HG03565 (cell line): ENCODE measurements around the gene KCNK10.
"Not testable (repeated sequence)": the region's sequence is repeated elsewhere in the genome, so short reads cannot be mapped to it uniquely, and the experiment has no call there.

ENCODE experiments used
- ATAC-seq: cut with Tn5 transposase; IDR thresholded peaks from one replicate; pipeline ENCODE4 v1.9.1; 2021; ENCODE audit warnings: mild to moderate bottlenecking, moderate library complexity; ENCODE audit not compliant: unreplicated experiment

The KCNK10 gene

GRCh38 chr14:88271205-88271604 is 51.9 kb downstream of the KCNK10 start:
- no peak for ATAC-seq

- no peak for ATAC-seq
Observed at GRCh38 chr14:88270776-88271175, 52.3 kb downstream of the KCNK10 start.

DNA sequence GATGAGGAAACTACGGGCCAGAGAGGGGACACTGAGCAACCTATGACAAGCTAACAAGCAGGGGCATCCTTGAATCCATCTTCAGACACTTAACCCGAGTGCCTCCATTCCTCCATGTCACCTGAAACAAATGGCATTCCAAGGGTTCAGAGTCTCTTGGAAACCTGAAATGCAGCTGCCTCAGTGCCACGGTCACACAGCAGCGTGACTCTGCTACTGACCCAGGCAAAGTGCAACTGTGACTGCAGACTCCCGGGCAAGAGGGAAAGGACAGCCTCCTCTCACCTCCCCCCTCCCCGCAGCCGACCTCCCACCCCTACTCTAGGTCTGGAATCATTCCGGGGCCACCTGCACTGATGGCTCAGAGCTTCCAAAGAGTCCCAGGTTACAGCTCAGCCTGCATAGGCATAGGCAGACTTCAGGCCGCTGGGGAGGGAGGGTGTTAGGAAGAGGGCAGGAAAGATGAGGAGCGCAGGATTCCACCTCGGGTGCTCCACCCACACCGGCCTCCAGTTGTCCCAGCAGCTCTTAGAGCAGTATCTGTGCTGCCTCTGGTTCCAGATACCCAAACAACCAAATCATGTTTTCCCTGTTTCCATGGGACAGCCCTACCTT is 53.2 kb downstream of the KCNK10 start:
- no peak for ATAC-seq

- ATAC-seq = no peak
Observed at GRCh38 chr14:88266474-88266873, 56.6 kb downstream of the KCNK10 start.

DNA sequence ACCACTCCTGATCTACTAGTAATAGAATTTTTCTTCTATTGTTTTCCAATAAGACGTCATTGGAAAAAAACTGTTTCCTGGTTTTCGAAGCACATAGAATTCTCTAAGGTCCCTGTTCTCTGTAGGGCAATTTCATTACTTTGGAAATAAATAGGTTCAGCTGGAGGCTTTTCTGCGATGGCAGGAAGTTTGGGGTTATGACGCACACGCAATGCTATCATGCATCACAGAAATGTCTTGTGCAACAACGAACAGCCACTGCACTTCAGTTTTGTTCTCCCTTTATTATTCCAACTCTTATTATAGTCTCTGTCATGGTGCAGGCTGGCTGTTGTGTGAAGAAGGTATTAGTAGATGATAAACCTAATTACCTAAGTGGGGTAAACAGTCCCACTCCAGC is 59.0 kb downstream of the KCNK10 start:
- ATAC-seq = no peak

- not testable (repeated sequence) for ATAC-seq
Observed at GRCh38 chr14:88261302-88261701, 61.8 kb downstream of the KCNK10 start.

- no peak for ATAC-seq
Observed at GRCh38 chr14:88258021-88258420, 65.0 kb downstream of the KCNK10 start.

DNA sequence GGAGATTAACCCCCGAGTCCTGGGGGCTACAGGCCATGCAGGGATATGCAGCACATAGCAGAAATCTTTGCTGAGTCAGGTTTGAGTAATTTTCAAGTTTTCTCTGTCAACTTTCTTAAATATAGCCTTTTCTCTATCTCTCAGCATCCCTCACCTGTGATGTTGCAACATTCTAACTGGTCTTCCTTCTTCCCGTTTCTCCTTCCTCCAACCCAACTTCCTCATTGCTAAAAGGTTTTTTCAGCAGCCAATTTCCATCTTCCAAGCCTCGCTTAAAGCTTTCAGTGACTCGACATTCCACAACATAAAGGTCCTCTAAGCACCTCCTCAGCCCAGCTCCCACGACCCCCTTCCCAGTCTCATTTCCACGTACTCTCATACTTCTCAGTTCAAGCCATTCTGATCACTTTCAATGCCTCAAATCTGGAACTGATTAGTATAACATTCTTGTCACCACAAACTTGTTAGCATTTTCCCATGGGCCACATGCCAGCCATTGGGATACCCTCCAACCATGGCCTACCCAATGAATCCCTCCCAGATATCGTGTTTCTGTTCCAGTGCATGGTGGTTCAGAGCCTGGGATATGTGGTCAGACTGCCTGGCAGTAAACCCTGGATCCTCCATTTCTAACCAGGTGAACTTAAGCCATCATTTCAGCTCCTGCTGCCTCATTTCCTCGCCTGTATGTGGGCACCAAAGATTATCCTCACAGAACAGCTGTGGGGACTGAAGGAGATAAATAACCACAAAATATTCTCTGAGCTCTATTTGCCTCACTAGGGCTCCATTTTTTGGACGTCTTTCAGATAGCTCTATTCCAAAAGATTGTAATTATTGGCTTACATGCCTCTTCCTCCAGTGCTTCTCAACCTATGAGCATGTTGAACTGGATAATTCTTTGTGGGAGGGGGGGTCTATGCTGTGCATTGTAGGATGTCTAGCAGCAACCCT is 65.8 kb downstream of the KCNK10 start:
- no peak for ATAC-seq

- no peak for ATAC-seq
Observed at GRCh38 chr14:88255798-88256197, 67.3 kb downstream of the KCNK10 start.

DNA sequence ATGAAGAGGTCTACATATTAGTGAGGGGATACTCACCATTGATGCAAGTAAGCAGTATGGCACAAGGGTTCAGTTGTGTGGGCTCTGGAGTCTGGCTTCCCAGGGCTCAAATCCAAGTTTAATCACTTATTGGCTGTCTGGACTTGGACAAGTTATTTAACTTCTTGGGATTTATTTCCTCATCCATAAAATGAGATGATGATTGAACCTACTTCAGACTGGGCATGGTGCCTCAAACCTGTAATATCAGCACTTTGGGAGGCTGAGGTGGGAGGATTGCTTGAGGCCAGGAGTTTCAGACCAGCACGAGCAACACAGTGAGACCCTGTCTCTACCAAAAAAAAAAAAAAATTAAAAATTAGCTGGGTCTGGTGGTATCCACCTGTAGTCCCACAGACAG is 67.9 kb downstream of the KCNK10 start:
- ATAC-seq = no peak

- ATAC-seq = no peak
Observed at GRCh38 chr14:88252498-88252897, 70.6 kb downstream of the KCNK10 start.

- no peak for ATAC-seq
Observed at GRCh38 chr14:88251650-88252049, 71.4 kb downstream of the KCNK10 start.

- ATAC-seq = no peak
Observed at GRCh38 chr14:88249266-88249665, 73.8 kb downstream of the KCNK10 start.

DNA sequence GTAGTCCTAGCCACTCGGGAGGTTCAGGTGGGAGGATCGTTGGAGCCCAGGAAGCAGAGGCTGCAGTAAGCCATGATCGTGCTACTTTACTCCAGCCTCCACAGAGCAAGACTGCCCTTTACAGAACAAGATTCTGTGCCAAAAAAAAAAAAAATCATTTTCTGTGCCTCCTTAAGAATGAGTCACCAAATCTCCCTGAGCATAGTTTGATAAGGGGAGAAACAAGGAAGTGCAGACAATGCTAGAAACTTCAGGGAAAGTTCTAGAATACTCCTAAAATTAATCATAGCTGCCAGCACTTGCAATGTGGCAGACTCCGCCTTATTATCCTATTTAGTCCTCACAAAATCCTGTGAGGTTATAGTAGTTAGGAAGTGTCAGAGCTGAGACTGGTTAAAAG is 74.5 kb downstream of the KCNK10 start:
- no peak for ATAC-seq

DNA sequence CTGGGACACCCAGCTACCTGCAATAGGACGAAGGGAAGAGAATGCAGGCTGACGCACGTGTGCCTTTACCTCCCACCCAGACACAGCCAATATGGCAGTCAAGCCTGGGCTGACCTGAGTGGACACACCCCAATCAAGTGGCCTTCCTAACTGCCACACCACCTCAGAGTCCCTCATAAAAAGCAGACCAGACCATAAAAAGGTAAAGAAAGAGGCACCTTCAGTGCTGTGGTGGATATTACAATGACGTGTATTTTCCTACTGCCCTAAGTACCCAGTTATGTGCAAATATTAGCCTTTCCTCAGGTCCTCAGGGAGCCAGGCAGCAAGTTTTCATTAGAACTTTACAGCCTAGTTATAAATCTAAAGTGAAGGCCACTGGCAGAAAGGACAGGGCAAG is 75.8 kb downstream of the KCNK10 start:
- no peak for ATAC-seq

- ATAC-seq = no peak
Observed at GRCh38 chr14:88245321-88245720, 77.7 kb downstream of the KCNK10 start.

DNA sequence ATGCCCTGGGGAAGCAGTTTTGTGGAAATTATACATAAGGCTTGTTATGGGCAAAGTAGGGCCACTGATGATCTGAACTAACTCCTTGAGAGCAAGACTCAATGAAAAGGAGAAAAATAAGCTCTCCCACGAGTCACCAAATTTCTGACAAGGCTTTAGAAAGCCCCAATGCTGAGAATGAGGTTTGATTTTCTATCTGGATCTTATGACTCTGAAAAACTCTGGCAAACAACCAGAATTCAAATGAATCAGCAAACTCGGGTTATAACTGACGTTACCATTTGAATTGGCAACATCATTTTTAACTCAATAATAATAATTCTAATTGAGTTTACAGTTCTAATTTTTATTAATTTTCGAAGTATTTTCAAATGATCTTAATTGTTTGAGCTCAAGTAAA is 79.1 kb downstream of the KCNK10 start:
- no peak for ATAC-seq

- no peak for ATAC-seq
Observed at GRCh38 chr14:88242446-88242845, 80.6 kb downstream of the KCNK10 start.

GRCh38 chr14:88241810-88242209 is 81.3 kb downstream of the KCNK10 start:
- no peak for ATAC-seq

GRCh38 chr14:88234442-88234841 is 88.6 kb downstream of the KCNK10 start:
- no peak for ATAC-seq

- ATAC-seq = peak; percentile 66
Observed at GRCh38 chr14:88233915-88234314, 89.2 kb downstream of the KCNK10 start.

GRCh38 chr14:88232771-88233170 is 90.3 kb downstream of the KCNK10 start:
- no peak for ATAC-seq
